HCT116 (cell line): ENCODE measurements around the gene NLGN3. TPM values are rescaled to one million over a fixed set of nuclear protein-coding genes. Genes with fewer than 3 reads are reported as not detected.

Experiments used
- ATAC-seq: fragments of 200-7000 bp; cut with Tn5 transposase; 2 replicates; pipeline ENCODE4 v1.9.1; 2020; ENCODE audit warnings: mild to moderate bottlenecking, moderate library complexity
- BruUV-seq: library from RNA; stranded (reverse); fragments of 400-500 nt; replicated peaks from 2 replicates; lab custom pipeline; 2021; lab: Mats Ljungman, UMichigan
- CTCF ChIA-PET: fragments of 300-600 bp; sonication (Branson Sonifier 250); formaldehyde crosslinking; loops from one replicate; lab custom pipeline; 2021; ENCODE audit warnings: antibody characterized with exemption; lab: Charles Lee
- POLR2A ChIA-PET: fragments of 300-600, 350-600 bp; sonication (Branson Sonifier 250); formaldehyde crosslinking; loops from one replicate; lab custom pipeline; 2021; ENCODE audit warnings: antibody characterized with exemption; lab: Charles Lee
- RAD21 ChIA-PET, 2 experiments: fragments of 300-600 bp; sonication (Branson Sonifier 250); formaldehyde crosslinking; loops; one replicate each; lab custom pipeline; 2023; ENCODE audit warnings: low total read pairs in 2 of 2; ENCODE audit not compliant: uncharacterized antibody in 2 of 2, unreplicated experiment in 2 of 2, low non-redundant PET in 1 of 2; lab: Charles Lee
- DNase-seq: peaks from one replicate; pipeline ENCODE4 v3.0.0-alpha.2; 2010; ENCODE audit warnings: low read depth, low spot score
- H2AFZ ChIP-seq: fragments of 200-600 bp; shearing (Covaris generic), sonication (generic); 2 replicates; pipeline ENCODE4 v1.6.1; 2017; ENCODE audit warnings: low read depth, mixed run types, mixed read lengths, antibody characterized with exemption, low read length; ENCODE audit not compliant: poor library complexity, severe bottlenecking
- H3K27ac ChIP-seq: 2 replicates; pipeline ENCODE4 v1.5.1; 2012; ENCODE audit warnings: low read depth, low read length
- H3K27me3 ChIP-seq: fragments of 200-600 bp; sonication (generic); 2 replicates; pipeline ENCODE4 v1.6.1; 2016; ENCODE audit warnings: mixed run types, low read length, mixed read lengths; ENCODE audit not compliant: insufficient read depth
- H3K36me3 ChIP-seq, 2 experiments: fragments of 200-500 bp in 1 of 2; fragments of 200-600 bp in 1 of 2; sonication (Bioruptor generic) in 1 of 2; sonication (generic) in 1 of 2; 2 replicates each; pipeline versions ENCODE4 v1.5.1 to v1.6.1; 2014 to 2016; ENCODE audit warnings: low read length in 2 of 2, inconsistent platforms in 1 of 2, mixed read lengths in 1 of 2, mixed run types in 1 of 2; ENCODE audit not compliant: insufficient read depth in 2 of 2, control insufficient read depth in 1 of 2
- H3K4me1 ChIP-seq, 2 experiments: fragments of 200-600 bp in 1 of 2; sonication (generic) in 1 of 2; 2 replicates each; pipeline versions ENCODE4 v1.5.1 to v1.6.1; 2012 to 2017; ENCODE audit warnings: low read length in 2 of 2, inconsistent platforms in 1 of 2, mild to moderate bottlenecking in 1 of 2, mixed read lengths in 1 of 2, mixed run types in 1 of 2, moderate library complexity in 1 of 2; ENCODE audit not compliant: insufficient read depth in 2 of 2, control insufficient read depth in 1 of 2
- H3K4me2 ChIP-seq: fragments of 200-600 bp; sonication (generic); 2 replicates; pipeline ENCODE4 v1.6.1; 2017; ENCODE audit warnings: mixed run types, low read length, mixed read lengths
- H3K4me3 ChIP-seq, 2 experiments: fragments of 200-600 bp in 1 of 2; sonication (generic) in 1 of 2; replicated peaks in 1 of 2; 2 replicates each; pipeline ENCODE4 v1.5.1; 2011 to 2016; ENCODE audit warnings: low read length in 2 of 2, control low read depth in 1 of 2, low read depth in 1 of 2, mild to moderate bottlenecking in 1 of 2, mixed read lengths in 1 of 2, mixed run types in 1 of 2
- H3K79me2 ChIP-seq: fragments of 200-600 bp; sonication (generic); 2 replicates; pipeline ENCODE4 v1.6.1; 2017; ENCODE audit warnings: mild to moderate bottlenecking, mixed run types, low read length, moderate library complexity, mixed read lengths; ENCODE audit not compliant: insufficient read depth
- H3K9ac ChIP-seq: fragments of 200-600 bp; sonication (generic); 2 replicates; pipeline ENCODE4 v1.6.1; 2016; ENCODE audit warnings: low read length, mixed read lengths
- H3K9me2 ChIP-seq: fragments of 200-600 bp; sonication (generic), shearing (Covaris generic); 2 replicates; pipeline ENCODE4 v1.6.1; 2017; ENCODE audit warnings: mixed run types, mild to moderate bottlenecking, moderate library complexity; ENCODE audit not compliant: insufficient read depth
- H3K9me3 ChIP-seq, 2 experiments: fragments of 200-500 bp in 1 of 2; fragments of 200-600 bp in 1 of 2; sonication (Bioruptor generic) in 1 of 2; sonication (generic) in 1 of 2; 2 replicates each; pipeline ENCODE4 v1.6.1; 2014 to 2017; ENCODE audit warnings: low read length in 2 of 2, mixed read lengths in 2 of 2, inconsistent platforms in 1 of 2, low read depth in 1 of 2, mild to moderate bottlenecking in 1 of 2, mixed run types in 1 of 2, moderate library complexity in 1 of 2; ENCODE audit not compliant: control insufficient read depth in 1 of 2, insufficient read depth in 1 of 2
- H4K20me1 ChIP-seq: fragments of 200-600 bp; sonication (generic), shearing (Covaris generic); 2 replicates; pipeline ENCODE4 v1.6.1; 2017; ENCODE audit warnings: mixed run types, mild to moderate bottlenecking, moderate library complexity; ENCODE audit not compliant: insufficient read depth
- ELF1 ChIP-seq: IDR thresholded peaks from 2 replicates; pipeline ENCODE4 v1.6.1; 2012; ENCODE audit warnings: low read depth, borderline replicate concordance
- EZH2 ChIP-seq: fragments of 200-600 bp; sonication (generic); IDR thresholded peaks from 2 replicates; pipeline ENCODE4 v1.6.1; 2017; ENCODE audit warnings: antibody characterized with exemption, mixed run types
- POLR2AphosphoS5 ChIP-seq: IDR thresholded peaks from 2 replicates; pipeline ENCODE4 v1.6.1; 2011; ENCODE audit warnings: mild to moderate bottlenecking, low read depth, low read length, moderate library complexity
- RAD21 ChIP-seq: IDR thresholded peaks from 2 replicates; pipeline ENCODE4 v1.6.1; 2012; ENCODE audit warnings: low read depth, mild to moderate bottlenecking
- ZNF274 ChIP-seq: fragments of 200-500 bp; sonication (Bioruptor generic); IDR thresholded peaks from 2 replicates; pipeline ENCODE4 v1.6.1; 2014; ENCODE audit warnings: mild to moderate bottlenecking, low read depth, low read length, inconsistent platforms
- intact Hi-C: fragments of 100-400 bp; cut with micrococcal nuclease; formaldehyde crosslinking; loops from 2 replicates; pipeline ENCODE4 v1.10.0; 2022
- total RNA-seq: library from RNA; stranded (reverse); gene quantifications from one replicate; pipeline ENCODE4 v1.2.1, GENCODE V29; 2021; ENCODE audit not compliant: unreplicated experiment
- TF ChIP-seq, protein P1 (sequence below): IDR thresholded peaks from 2 replicates; pipeline ENCODE4 v1.6.1; 2011; ENCODE audit warnings: mild to moderate bottlenecking, low read length, moderate library complexity; ENCODE audit not compliant: insufficient replicate concordance; ENCODE audit errors: extremely low read depth

Gene NLGN3
- total RNA-seq, 1 experiment from 2014 or later: 1.4 TPM

DNA sequence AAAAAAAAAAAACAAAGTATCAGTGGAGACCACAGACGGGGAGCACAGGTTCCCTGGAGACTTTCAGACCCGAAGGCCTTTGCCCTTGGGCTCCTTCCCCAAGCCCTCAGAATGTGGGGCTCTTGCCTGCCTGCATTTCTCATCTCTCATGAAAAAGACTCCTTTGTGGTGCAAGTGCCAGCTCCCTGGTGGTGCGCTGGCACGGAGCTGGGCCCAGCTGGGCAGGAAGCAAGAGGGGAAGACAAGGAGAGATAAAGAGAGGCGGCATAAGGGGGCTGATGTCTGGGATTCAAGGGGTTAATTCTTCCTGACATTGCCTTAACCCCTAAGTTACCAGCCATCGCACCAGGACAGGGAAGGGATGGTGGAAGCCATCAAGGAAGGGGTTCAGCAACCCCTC, 21.8 kb downstream of the NLGN3 start (continued):
- TF ChIP-seq, protein P1, sequence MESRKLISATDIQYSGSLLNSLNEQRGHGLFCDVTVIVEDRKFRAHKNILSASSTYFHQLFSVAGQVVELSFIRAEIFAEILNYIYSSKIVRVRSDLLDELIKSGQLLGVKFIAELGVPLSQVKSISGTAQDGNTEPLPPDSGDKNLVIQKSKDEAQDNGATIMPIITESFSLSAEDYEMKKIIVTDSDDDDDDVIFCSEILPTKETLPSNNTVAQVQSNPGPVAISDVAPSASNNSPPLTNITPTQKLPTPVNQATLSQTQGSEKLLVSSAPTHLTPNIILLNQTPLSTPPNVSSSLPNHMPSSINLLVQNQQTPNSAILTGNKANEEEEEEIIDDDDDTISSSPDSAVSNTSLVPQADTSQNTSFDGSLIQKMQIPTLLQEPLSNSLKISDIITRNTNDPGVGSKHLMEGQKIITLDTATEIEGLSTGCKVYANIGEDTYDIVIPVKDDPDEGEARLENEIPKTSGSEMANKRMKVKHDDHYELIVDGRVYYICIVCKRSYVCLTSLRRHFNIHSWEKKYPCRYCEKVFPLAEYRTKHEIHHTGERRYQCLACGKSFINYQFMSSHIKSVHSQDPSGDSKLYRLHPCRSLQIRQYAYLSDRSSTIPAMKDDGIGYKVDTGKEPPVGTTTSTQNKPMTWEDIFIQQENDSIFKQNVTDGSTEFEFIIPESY: no peak
- TF ChIP-seq RAD21 (no peak), POLR2AphosphoS5 (no peak), EZH2 (no peak), ELF1 (no peak)

DNA sequence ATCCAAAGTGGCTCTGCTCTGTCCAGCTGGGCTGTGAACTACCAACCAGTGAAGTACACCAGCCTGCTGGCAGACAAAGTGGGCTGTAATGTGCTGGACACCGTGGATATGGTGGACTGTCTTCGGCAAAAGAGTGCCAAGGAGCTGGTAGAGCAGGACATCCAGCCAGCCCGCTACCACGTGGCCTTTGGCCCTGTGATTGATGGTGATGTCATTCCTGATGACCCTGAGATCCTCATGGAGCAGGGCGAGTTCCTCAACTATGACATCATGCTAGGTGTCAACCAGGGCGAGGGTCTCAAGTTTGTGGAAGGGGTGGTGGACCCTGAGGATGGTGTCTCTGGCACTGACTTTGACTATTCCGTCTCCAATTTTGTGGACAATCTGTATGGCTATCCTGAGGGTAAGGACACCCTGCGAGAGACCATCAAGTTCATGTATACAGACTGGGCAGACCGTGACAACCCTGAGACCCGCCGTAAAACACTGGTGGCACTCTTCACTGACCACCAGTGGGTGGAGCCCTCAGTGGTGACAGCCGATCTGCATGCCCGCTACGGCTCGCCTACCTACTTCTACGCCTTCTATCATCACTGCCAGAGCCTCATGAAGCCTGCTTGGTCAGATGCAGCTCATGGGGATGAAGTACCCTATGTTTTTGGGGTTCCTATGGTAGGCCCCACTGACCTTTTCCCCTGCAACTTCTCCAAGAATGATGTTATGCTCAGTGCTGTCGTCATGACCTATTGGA, 22.6 kb downstream of the NLGN3 start:
- intact Hi-C loops: no loop called here
- RAD21 ChIA-PET: interaction anchor here in 1 of 2 experiments (0.6 kb wide), 1 partner anchor 198 kb away, joined by 5 read pairs; no protein-coding TSS in a partner anchor
- no peak overlapping the region for H3K4me3 ChIP-seq
- H3K27ac ChIP-seq: no peak overlapping the region
- no peak for DNase-seq
- no peak overlapping the region for H3K9ac ChIP-seq
- no peaks in the 10 kb centered on the region for H4K20me1 ChIP-seq
- no TSS peak for BruUV-seq
- TF ChIP-seq ZNF274: no peak
- TF ChIP-seq, all 23 proteins: peak for 0
- ChIA-PET POLR2A (no interaction called here), CTCF (no interaction called here)
- Histone ChIP-seq H3K4me2 (no peak overlapping the region), H2AFZ (no peak overlapping the region), H3K9me3 (no peaks in the 10 kb centered on the region), H3K9me2 (no peaks in the 10 kb centered on the region), H3K27me3 (no peaks in the 10 kb centered on the region), H3K36me3 (no peaks in the 10 kb centered on the region), H3K79me2 (no peaks in the 10 kb centered on the region), H3K4me1 (no peaks in the 10 kb centered on the region)
- no peak for ATAC-seq
